Gastrocnemius medialis (tissue), 4 donors: ENCODE measurements around the gene COPRS. TPM values are rescaled to one million over a fixed set of nuclear protein-coding genes. Genes with fewer than 3 reads are reported as not detected.
"Not testable (repeated sequence)": the region's sequence is repeated elsewhere in the genome, so short reads cannot be mapped to it uniquely, and the experiment has no call there.

Experiments
- ATAC-seq, 2 donors: fragments of 150-250 bp; one replicate each; pipeline ENCODE4 v1.9.1; 2016
- DNase-seq, 2 donors: peaks; one replicate each; pipeline ENCODE4 v3.0.0-alpha.2; 2019
- H3K27ac ChIP-seq, 4 donors: fragments of 200-600 bp; sonication (generic); 1 replicate in 1 of 4; 2 replicates in 3 of 4; pipeline ENCODE4 v1.5.1; 2016 to 2018; ENCODE audit warnings: mild to moderate bottlenecking in 2 of 4, moderate library complexity in 1 of 4
- H3K27me3 ChIP-seq, 3 donors: fragments of 200-600 bp; sonication (generic) in 2 of 3; 1 replicate in 1 of 3; 2 replicates in 2 of 3; pipeline versions ENCODE4 v1.5.1 to v1.6.0; 2016 to 2019; ENCODE audit warnings: mild to moderate bottlenecking in 1 of 3, moderate library complexity in 1 of 3
- H3K36me3 ChIP-seq, 2 donors: fragments of 200-600 bp; sonication (generic) in 1 of 2; one replicate each; pipeline ENCODE4 v1.5.1; 2017 to 2018
- H3K4me1 ChIP-seq, 2 donors: fragments of 200-600 bp; sonication (generic) in 1 of 2; one replicate each; pipeline ENCODE4 v1.5.1; 2016 to 2017; ENCODE audit warnings: mild to moderate bottlenecking in 2 of 2
- H3K4me3 ChIP-seq, 4 donors: fragments of 200-600 bp; sonication (generic) in 3 of 4; 1 replicate in 1 of 4; 2 replicates in 3 of 4; pipeline ENCODE4 v1.5.1; 2016 to 2019; ENCODE audit warnings: mild to moderate bottlenecking in 2 of 4
- H3K9me3 ChIP-seq, 3 donors: fragments of 200-600 bp; sonication (generic) in 2 of 3; 1 replicate in 1 of 3; 2 replicates in 2 of 3; pipeline ENCODE4 v1.5.1; 2016 to 2019
- POLR2A ChIP-seq, 2 donors: fragments of 450-650 bp; IDR thresholded peaks; one replicate each; pipeline ENCODE4 v1.6.1; 2017; ENCODE audit warnings: antibody characterized with exemption in 2 of 2, mild to moderate bottlenecking in 2 of 2, moderate library complexity in 2 of 2
- in situ Hi-C, 4 donors: fragments of 200-750 bp; cut with MboI; loops; one replicate each; pipeline versions ENCODE4 v1.15.0 to v1.8.0; 2017; ENCODE audit warnings: low sequenced_read_pairs in 4 of 4
- intact Hi-C: fragments of 100-400 bp; cut with DNase I; formaldehyde crosslinking; loops from one replicate; pipeline ENCODE4 v1.15.1; 2023; ENCODE audit warnings: low total_unique reads
- total RNA-seq, 4 donors: library from RNA; depleted of rRNA; stranded (reverse); fragments of >200 nt; gene quantifications; one replicate each; pipeline versions ENCODE4 v1.1.0 to v1.2.3, GENCODE V29; 2016
- TF ChIP-seq, protein P1 (sequence below), 5 experiments: fragments of 450-650 bp in 3 of 5; fragments of 200-600 bp in 2 of 5; sonication (generic) in 2 of 5; IDR thresholded peaks in 4 of 5; conservative IDR thresholded peaks in 1 of 5; 1 replicate in 4 of 5; 2 replicates in 1 of 5; pipeline ENCODE4 v1.5.1; 2016 to 2019; ENCODE audit warnings: antibody characterized with exemption in 5 of 5, mild to moderate bottlenecking in 3 of 5, moderate library complexity in 3 of 5

COPRS gene
- total RNA-seq, 4 donors from 2014 or later, result 43.8 to 73.9 (median 61.6) TPM

GRCh38 chr17:31830971-31831858 is 27.8 kb downstream of the COPRS start:
- TF ChIP-seq POLR2A (IDR thresholded peaks at IDR 0.05), result no peak
- TF ChIP-seq, protein P1, sequence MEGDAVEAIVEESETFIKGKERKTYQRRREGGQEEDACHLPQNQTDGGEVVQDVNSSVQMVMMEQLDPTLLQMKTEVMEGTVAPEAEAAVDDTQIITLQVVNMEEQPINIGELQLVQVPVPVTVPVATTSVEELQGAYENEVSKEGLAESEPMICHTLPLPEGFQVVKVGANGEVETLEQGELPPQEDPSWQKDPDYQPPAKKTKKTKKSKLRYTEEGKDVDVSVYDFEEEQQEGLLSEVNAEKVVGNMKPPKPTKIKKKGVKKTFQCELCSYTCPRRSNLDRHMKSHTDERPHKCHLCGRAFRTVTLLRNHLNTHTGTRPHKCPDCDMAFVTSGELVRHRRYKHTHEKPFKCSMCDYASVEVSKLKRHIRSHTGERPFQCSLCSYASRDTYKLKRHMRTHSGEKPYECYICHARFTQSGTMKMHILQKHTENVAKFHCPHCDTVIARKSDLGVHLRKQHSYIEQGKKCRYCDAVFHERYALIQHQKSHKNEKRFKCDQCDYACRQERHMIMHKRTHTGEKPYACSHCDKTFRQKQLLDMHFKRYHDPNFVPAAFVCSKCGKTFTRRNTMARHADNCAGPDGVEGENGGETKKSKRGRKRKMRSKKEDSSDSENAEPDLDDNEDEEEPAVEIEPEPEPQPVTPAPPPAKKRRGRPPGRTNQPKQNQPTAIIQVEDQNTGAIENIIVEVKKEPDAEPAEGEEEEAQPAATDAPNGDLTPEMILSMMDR (IDR thresholded peaks at IDR 0.05 in 4 of 5, conservative IDR thresholded peaks at IDR 0.05 in 1 of 5), result no peak
- no peak overlapping the region for H3K27ac ChIP-seq
- intact Hi-C loops, result no loop called here
- H3K4me1 ChIP-seq, result no peaks in the 10 kb centered on the region
- DNase-seq (no peak), ATAC-seq (no peak)
- in situ Hi-C loops, result loop anchor here in 3 of 4 donors (25.0 kb wide), 1 partner anchor 394 kb away; no protein-coding TSS in a partner anchor
- H3K27me3 ChIP-seq, result no peaks in the 10 kb centered on the region
- no peak overlapping the region for H3K4me3 ChIP-seq
- H3K9me3 ChIP-seq, result no peaks in the 10 kb centered on the region
- no peaks in the 10 kb centered on the region for H3K36me3 ChIP-seq

DNA sequence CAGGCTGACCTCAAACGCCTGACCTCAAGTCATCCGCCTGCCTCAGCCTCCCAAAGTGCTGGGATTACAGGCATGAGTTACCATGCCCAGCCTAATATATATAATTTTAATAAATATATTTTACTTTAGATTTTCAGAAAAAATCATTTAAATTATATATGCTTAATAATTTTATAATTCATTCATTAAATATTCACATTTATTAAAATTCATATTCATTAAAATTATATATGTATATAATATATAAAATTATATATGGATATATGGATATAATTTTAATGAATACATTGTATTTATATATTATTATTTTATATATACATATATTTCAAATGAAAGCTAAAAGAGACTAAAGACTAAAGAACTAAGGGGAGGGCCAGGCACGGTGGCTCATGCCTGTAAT is 29.4 kb downstream of the COPRS start:
- H3K9me3 ChIP-seq, result no peaks in the 10 kb centered on the region
- no peak overlapping the region for H3K27ac ChIP-seq
- intact Hi-C loops (no loop called here), in situ Hi-C loops (loop anchor here in 3 of 4 donors (25.0 kb wide), 1 partner anchor 392 kb away; no protein-coding TSS in a partner anchor)
- DNase-seq (no peak), ATAC-seq (no peak)
- no peaks in the 10 kb centered on the region for H3K4me1 ChIP-seq
- no peak overlapping the region for H3K4me3 ChIP-seq
- no peaks in the 10 kb centered on the region for H3K27me3 ChIP-seq
- TF ChIP-seq, protein P1 (IDR thresholded peaks at IDR 0.05 in 4 of 5, conservative IDR thresholded peaks at IDR 0.05 in 1 of 5), result no peak
- no peak for TF ChIP-seq POLR2A (IDR thresholded peaks at IDR 0.05)
- H3K36me3 ChIP-seq, result no peaks in the 10 kb centered on the region

- H3K27ac ChIP-seq, H3K9me3 ChIP-seq, H3K27me3 ChIP-seq, intact Hi-C loops, H3K4me1 ChIP-seq, H3K4me3 ChIP-seq, ATAC-seq, DNase-seq, H3K36me3 ChIP-seq: not testable (repeated sequence)
- in situ Hi-C loops, result loop anchor here in 3 of 4 donors (25.0 kb wide), 1 partner anchor 392 kb away; no protein-coding TSS in a partner anchor
These were observed 30.1 kb downstream of the COPRS start for GRCh38 chr17:31828955-31829354.

DNA sequence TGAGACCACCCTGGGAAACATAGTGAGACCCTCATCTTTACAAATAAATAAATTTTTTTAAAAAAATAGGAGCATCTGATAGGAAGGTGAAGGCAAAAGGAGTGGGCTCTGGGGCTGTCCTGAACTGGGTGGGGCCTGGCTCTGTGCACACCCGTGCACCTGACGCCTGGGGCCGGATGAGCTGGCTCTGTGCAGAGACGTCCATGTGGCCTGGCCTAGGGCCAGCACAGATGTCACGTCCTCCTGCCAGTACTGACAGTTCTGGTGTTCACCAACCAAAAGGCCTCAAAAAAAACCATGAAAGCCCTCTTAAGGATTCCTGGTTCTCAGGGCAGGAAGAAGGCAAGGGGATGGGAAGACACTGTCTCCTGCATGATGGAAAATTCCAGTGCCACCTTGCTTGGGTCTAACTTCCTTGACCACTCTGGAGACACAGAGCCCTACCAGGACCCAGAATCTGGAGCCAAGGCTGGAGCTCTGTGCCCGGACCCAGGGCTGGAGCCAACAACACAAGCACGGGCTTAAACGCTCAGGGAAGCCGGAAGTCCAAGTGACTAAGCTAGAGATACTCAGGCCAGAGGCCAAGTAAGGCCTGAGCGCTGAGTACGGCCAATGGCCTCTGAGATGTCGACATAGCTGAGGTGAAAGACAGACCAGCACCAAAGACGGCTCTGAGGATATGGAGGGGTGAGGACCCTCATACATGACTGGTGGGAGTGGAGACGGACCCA is 32.9 kb downstream of the COPRS start:
- Histone ChIP-seq H3K36me3 (no peaks in the 10 kb centered on the region), H3K4me3 (no peak overlapping the region), H3K4me1 (no peaks in the 10 kb centered on the region), H3K27me3 (no peaks in the 10 kb centered on the region), H3K9me3 (no peaks in the 10 kb centered on the region), H3K27ac (peak overlapping the region in 2 of 4 donors; percentile 36 to 46)
- TF ChIP-seq, protein P1 (IDR thresholded peaks at IDR 0.05 in 4 of 5, conservative IDR thresholded peaks at IDR 0.05 in 1 of 5), result no peak
- TF ChIP-seq POLR2A (IDR thresholded peaks at IDR 0.05), result no peak
- ATAC-seq (peak; percentile 39 to 69), DNase-seq (peak; percentile 2 to 42)
- intact Hi-C loops (no loop called here), in situ Hi-C loops (loop anchor here in 3 of 4 donors (25.0 kb wide), 1 partner anchor 389 kb away; no protein-coding TSS in a partner anchor)
